Measurements from ENCODE around the gene GFY.

GFY gene

DNA sequence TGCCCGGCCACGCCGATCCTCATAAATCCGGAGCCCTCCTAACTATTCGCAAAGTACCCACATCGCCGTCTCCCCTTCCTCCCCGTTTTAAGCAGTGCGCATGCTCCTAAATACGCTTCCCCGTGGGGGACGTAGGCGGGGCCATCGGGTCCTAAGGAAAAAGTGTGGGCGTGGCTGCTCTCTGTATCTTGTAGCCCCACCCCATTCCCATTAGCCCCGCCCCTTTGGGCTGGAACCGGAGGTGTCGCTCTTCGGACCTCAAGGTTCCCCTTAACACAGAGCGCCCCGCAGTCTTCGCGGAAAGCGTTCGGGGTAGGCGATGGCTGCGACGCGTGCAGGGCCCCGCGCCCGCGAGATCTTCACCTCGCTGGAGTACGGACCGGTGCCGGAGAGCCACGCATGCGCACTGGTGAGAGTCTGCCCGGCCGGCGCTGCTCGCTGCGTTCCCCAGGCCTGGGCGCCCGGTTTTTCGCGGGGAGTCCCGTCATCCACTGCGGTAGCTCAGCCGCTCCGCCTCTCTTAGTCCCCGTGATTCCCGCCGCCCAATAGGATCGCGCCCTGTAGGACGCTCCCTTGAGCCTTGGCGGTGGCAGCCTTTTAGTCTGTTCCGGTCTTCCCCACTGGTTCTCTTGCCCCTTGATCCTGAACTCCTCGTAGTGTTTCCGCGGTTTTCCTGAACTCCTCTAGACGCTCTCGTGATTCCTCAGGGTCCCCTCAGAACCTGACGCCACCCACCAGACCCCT, 28.0 kb downstream of the GFY start, which contains the start of gene ALDH16A1 (continued):
- no peak for TF ChIP-seq ZNF239 (tag by site-specific recombination; IDR thresholded peaks at IDR 0.05)
- no peak for TF ChIP-seq SCRT2 (tag by site-specific recombination; IDR thresholded peaks at IDR 0.05)
- TF ChIP-seq, protein P1, sequence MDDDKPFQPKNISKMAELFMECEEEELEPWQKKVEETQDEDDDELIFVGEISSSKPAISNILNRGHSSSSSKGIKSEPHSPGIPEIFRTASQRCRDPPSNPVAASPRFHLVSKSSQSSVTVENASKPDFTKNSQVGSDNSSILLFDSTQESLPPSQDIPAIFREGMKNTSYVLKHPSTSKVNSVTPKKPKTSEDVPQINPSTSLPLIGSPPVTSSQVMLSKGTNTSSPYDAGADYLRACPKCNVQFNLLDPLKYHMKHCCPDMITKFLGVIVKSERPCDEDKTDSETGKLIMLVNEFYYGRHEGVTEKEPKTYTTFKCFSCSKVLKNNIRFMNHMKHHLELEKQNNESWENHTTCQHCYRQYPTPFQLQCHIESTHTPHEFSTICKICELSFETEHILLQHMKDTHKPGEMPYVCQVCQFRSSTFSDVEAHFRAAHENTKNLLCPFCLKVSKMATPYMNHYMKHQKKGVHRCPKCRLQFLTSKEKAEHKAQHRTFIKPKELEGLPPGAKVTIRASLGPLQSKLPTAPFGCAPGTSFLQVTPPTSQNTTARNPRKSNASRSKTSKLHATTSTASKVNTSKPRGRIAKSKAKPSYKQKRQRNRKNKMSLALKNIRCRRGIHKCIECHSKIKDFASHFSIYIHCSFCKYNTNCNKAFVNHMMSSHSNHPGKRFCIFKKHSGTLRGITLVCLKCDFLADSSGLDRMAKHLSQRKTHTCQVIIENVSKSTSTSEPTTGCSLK (tag by site-specific recombination; IDR thresholded peaks at IDR 0.05): no peak
- TF ChIP-seq ZNF155 (tag by site-specific recombination; IDR thresholded peaks at IDR 0.05): no peak
- no peak for TF ChIP-seq ZNF664 (tag by site-specific recombination; IDR thresholded peaks at IDR 0.05)
- peak; percentile 89 for TF ChIP-seq GLIS1 (tag by site-specific recombination; IDR thresholded peaks at IDR 0.05)
- peak; percentile 81 for TF ChIP-seq SP2 (tag by site-specific recombination; IDR thresholded peaks at IDR 0.05)
- no peak; the same call in 1 of the 2 replicates for TF ChIP-seq WT1 (tag by site-specific recombination; IDR thresholded peaks at IDR 0.05)
- TF ChIP-seq, protein P2, sequence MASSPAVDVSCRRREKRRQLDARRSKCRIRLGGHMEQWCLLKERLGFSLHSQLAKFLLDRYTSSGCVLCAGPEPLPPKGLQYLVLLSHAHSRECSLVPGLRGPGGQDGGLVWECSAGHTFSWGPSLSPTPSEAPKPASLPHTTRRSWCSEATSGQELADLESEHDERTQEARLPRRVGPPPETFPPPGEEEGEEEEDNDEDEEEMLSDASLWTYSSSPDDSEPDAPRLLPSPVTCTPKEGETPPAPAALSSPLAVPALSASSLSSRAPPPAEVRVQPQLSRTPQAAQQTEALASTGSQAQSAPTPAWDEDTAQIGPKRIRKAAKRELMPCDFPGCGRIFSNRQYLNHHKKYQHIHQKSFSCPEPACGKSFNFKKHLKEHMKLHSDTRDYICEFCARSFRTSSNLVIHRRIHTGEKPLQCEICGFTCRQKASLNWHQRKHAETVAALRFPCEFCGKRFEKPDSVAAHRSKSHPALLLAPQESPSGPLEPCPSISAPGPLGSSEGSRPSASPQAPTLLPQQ (tag by site-specific recombination; IDR thresholded peaks at IDR 0.05): peak; percentile 56
- TF ChIP-seq, protein P3, sequence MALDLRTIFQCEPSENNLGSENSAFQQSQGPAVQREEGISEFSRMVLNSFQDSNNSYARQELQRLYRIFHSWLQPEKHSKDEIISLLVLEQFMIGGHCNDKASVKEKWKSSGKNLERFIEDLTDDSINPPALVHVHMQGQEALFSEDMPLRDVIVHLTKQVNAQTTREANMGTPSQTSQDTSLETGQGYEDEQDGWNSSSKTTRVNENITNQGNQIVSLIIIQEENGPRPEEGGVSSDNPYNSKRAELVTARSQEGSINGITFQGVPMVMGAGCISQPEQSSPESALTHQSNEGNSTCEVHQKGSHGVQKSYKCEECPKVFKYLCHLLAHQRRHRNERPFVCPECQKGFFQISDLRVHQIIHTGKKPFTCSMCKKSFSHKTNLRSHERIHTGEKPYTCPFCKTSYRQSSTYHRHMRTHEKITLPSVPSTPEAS (tag by site-specific recombination; IDR thresholded peaks at IDR 0.05): no peak
- TF ChIP-seq ZNF501 (tag by site-specific recombination; IDR thresholded peaks at IDR 0.05): no peak; the same call in 1 of the 2 replicates
- TF ChIP-seq ZNF555 (tag by site-specific recombination; conservative IDR thresholded peaks at IDR 0.05): no peak
- TF ChIP-seq ZNF274 (IDR thresholded peaks at IDR 0.05; ENCODE audit: low read length): no peak
- TF ChIP-seq ZNF274 (tag by site-specific recombination; IDR thresholded peaks at IDR 0.05; ENCODE audit: borderline replicate concordance): no peak
- no peak for TF ChIP-seq ZSCAN23 (tag by site-specific recombination; IDR thresholded peaks at IDR 0.05)
- no peak for TF ChIP-seq ZNF426 (tag by site-specific recombination; IDR thresholded peaks at IDR 0.05)
- no peak for TF ChIP-seq ZNF837 (tag by site-specific recombination; IDR thresholded peaks at IDR 0.05)
- no peak for TF ChIP-seq ZNF658 (tag by site-specific recombination; IDR thresholded peaks at IDR 0.05)
- peak; percentile 21; the same call in 1 of the 2 replicates for TF ChIP-seq ZNF660 (tag by site-specific recombination; IDR thresholded peaks at IDR 0.05)
- TF ChIP-seq ZNF214 (tag by site-specific recombination; IDR thresholded peaks at IDR 0.05; ENCODE audit: borderline replicate concordance): no peak
- no peak for TF ChIP-seq ZNF701 (tag by site-specific recombination; IDR thresholded peaks at IDR 0.05)
- TF ChIP-seq ZNF571 (tag by site-specific recombination; IDR thresholded peaks at IDR 0.05): no peak
- no peak for TF ChIP-seq ZNF140 (tag by site-specific recombination; IDR thresholded peaks at IDR 0.05)
- TF ChIP-seq, protein P4, sequence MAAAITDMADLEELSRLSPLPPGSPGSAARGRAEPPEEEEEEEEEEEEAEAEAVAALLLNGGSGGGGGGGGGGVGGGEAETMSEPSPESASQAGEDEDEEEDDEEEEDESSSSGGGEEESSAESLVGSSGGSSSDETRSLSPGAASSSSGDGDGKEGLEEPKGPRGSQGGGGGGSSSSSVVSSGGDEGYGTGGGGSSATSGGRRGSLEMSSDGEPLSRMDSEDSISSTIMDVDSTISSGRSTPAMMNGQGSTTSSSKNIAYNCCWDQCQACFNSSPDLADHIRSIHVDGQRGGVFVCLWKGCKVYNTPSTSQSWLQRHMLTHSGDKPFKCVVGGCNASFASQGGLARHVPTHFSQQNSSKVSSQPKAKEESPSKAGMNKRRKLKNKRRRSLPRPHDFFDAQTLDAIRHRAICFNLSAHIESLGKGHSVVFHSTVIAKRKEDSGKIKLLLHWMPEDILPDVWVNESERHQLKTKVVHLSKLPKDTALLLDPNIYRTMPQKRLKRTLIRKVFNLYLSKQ (tag by site-specific recombination; IDR thresholded peaks at IDR 0.05; ENCODE audit: borderline replicate concordance): no peak
- TF ChIP-seq, protein P5, sequence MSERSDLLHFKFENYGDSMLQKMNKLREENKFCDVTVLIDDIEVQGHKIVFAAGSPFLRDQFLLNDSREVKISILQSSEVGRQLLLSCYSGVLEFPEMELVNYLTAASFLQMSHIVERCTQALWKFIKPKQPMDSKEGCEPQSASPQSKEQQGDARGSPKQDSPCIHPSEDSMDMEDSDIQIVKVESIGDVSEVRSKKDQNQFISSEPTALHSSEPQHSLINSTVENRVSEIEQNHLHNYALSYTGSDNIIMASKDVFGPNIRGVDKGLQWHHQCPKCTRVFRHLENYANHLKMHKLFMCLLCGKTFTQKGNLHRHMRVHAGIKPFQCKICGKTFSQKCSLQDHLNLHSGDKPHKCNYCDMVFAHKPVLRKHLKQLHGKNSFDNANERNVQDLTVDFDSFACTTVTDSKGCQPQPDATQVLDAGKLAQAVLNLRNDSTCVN (tag by site-specific recombination; optimal IDR thresholded peaks at IDR 0.05): peak; percentile 31
- TF ChIP-seq ZNF184 (tag by site-specific recombination; IDR thresholded peaks at IDR 0.05): no peak
- TF ChIP-seq ZNF558 (tag by site-specific recombination; IDR thresholded peaks at IDR 0.05): no peak
- TF ChIP-seq ZXDB (tag by site-specific recombination; IDR thresholded peaks at IDR 0.05): peak; percentile 86
- TF ChIP-seq RBAK (tag by site-specific recombination; IDR thresholded peaks at IDR 0.05): no peak
- TF ChIP-seq, protein P6, sequence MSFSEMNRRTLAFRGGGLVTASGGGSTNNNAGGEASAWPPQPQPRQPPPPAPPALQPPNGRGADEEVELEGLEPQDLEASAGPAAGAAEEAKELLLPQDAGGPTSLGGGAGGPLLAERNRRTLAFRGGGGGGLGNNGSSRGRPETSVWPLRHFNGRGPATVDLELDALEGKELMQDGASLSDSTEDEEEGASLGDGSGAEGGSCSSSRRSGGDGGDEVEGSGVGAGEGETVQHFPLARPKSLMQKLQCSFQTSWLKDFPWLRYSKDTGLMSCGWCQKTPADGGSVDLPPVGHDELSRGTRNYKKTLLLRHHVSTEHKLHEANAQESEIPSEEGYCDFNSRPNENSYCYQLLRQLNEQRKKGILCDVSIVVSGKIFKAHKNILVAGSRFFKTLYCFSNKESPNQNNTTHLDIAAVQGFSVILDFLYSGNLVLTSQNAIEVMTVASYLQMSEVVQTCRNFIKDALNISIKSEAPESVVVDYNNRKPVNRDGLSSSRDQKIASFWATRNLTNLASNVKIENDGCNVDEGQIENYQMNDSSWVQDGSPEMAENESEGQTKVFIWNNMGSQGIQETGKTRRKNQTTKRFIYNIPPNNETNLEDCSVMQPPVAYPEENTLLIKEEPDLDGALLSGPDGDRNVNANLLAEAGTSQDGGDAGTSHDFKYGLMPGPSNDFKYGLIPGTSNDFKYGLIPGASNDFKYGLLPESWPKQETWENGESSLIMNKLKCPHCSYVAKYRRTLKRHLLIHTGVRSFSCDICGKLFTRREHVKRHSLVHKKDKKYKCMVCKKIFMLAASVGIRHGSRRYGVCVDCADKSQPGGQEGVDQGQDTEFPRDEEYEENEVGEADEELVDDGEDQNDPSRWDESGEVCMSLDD (tag by site-specific recombination; IDR thresholded peaks at IDR 0.05): peak; percentile 97
- TF ChIP-seq ZBTB20 (tag by site-specific recombination; IDR thresholded peaks at IDR 0.05): peak; percentile 48; the same call in 1 of the 2 replicates
